ENCODE data around the gene GLI1. TPM values are rescaled to one million over a fixed set of nuclear protein-coding genes. Genes with fewer than 3 reads are reported as not detected.
A peak's percentile ranks its signal among the peaks of the same experiment; 100 is the strongest.

Gene GLI1
- polyA plus RNA-seq, 1 of the 3 experiments (the other 2 are of a cell fraction), result 0.90 TPM

- no peak within 1 kb of the TSS for H2AFZ ChIP-seq (ENCODE audit: low read depth)
- WGBS (ENCODE audit: low lambda C conversion rate), result 69% methylated on average over 10 of the region's 10 CpGs
- H3K27ac ChIP-seq (ENCODE audit: low read depth in 2 of 2, low read length in 1 of 2), result no peak within 1 kb of the TSS
- no peak within 1 kb of the TSS for H3K4me2 ChIP-seq
- H3F3A ChIP-seq (replicated peaks; ENCODE audit: insufficient read depth), result no peaks in the 10 kb centered on the region
- TF ChIP-seq PBX3 (IDR thresholded peaks at IDR 0.05) (peak; percentile 90), TAF1 (IDR thresholded peaks at IDR 0.05; ENCODE audit: borderline replicate concordance, low read depth, low read length) (no peak), RAD21 (IDR thresholded peaks at IDR 0.05; ENCODE audit: low read length) (no peak), SIN3A (IDR thresholded peaks at IDR 0.05; ENCODE audit: borderline replicate concordance, low read depth, low read length) (no peak), REST (IDR thresholded peaks at IDR 0.05; ENCODE audit: low read depth, low read length) (no peak), IRF3 (IDR thresholded peaks at IDR 0.05; ENCODE audit: low read depth, low read length) (no peak)
- H3K27me3 ChIP-seq (ENCODE audit: insufficient read depth), result no peaks in the 10 kb centered on the region
- H3K9me2 ChIP-seq, result no peaks in the 10 kb centered on the region
- no peaks in the 10 kb centered on the region for H3K79me2 ChIP-seq (ENCODE audit: insufficient read depth)
- H4K20me1 ChIP-seq (ENCODE audit: insufficient read depth), result no peaks in the 10 kb centered on the region
- H3K9me3 ChIP-seq, result no peaks in the 10 kb centered on the region
- H3K36me3 ChIP-seq (replicated peaks in 1 of 2; ENCODE audit: control insufficient read depth in 1 of 2, insufficient read depth in 2 of 2, low read length in 1 of 2), result no peaks in the 10 kb centered on the region
- ChIA-PET CTCF (interaction anchor here (1.0 to 13.7 kb wide), 19 partner anchors 9 to 241 kb away, joined by 3 to 391 read pairs (median 11); no protein-coding TSS in a partner anchor), POLR2A (interaction anchor here (0.6 kb wide), 1 partner anchor 977 kb away, joined by 4 read pairs; no protein-coding TSS in a partner anchor)
- DNase-seq, result no peak
- no peak within 1 kb of the TSS for H3K4me3 ChIP-seq (ENCODE audit: low read depth in 2 of 2, low read length in 1 of 2)
- peaks cover 6 to 20% of the 10 kb centered on the region in 2 experiments; a peak in 2 of 4 replicates for H3K4me1 ChIP-seq (ENCODE audit: control insufficient read depth in 1 of 2, insufficient read depth in 2 of 2, low read depth in 1 of 2, low read length in 1 of 2)
- H3K9ac ChIP-seq, result no peak within 1 kb of the TSS
Observed at GRCh38 chr12:57454566-57455373, 4.8 kb upstream of the GLI1 start, which contains the start of gene INHBE. TSS of gene INHBE (plus strand) at chr12:57455307. CDS start at chr12:57455537, 230 bp downstream.

Measured in SK-N-SH (cell line).